ENCODE data around the gene FAM81A.

DNA sequence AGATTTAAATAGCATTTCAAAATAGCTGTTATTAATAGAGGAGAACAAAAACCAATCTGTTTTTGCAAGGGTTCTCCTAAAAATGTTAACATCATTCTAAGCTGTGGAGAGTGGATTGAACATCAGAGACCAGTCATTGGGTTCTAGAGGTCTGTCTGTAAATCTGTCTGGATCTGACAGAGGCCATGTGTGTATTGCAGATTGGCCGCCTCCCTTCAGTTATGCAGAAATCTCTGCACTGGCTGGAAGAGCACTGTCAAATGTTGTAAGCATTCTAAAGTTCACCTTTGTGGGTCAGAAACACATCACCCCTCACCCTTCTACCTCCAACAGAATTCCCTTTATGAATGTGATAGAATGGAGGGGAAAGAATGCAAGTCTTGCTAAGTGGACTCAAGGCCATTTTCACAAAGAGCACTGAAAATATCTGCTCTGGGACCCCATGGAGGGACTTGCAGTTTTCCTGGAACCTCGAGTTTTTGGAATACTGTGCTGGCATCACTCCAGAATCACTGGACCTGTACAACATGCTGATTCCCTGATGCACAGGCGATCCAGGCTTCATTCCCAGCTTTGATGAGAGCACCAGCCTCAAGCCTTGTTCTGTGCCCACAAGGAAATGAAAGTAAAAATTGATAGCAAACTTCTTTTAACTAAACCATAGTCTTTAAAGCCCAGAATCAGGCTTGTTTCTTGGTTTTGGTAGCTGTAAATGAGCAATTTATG lies 8.4 kb downstream of the FAM81A start:
- no peak for TF ChIP-seq EZH2 (IDR thresholded peaks at IDR 0.05; ENCODE audit: borderline replicate concordance, insufficient read depth, low read length, poor library complexity, severe bottlenecking)
- TF ChIP-seq, protein P1, sequence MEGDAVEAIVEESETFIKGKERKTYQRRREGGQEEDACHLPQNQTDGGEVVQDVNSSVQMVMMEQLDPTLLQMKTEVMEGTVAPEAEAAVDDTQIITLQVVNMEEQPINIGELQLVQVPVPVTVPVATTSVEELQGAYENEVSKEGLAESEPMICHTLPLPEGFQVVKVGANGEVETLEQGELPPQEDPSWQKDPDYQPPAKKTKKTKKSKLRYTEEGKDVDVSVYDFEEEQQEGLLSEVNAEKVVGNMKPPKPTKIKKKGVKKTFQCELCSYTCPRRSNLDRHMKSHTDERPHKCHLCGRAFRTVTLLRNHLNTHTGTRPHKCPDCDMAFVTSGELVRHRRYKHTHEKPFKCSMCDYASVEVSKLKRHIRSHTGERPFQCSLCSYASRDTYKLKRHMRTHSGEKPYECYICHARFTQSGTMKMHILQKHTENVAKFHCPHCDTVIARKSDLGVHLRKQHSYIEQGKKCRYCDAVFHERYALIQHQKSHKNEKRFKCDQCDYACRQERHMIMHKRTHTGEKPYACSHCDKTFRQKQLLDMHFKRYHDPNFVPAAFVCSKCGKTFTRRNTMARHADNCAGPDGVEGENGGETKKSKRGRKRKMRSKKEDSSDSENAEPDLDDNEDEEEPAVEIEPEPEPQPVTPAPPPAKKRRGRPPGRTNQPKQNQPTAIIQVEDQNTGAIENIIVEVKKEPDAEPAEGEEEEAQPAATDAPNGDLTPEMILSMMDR (IDR thresholded peaks at IDR 0.05; ENCODE audit: poor library complexity, severe bottlenecking): no peak
- no peak for TF ChIP-seq TAF1 (IDR thresholded peaks at IDR 0.05; ENCODE audit: low read depth)
- TF ChIP-seq EP300 (conservative IDR thresholded peaks at IDR 0.05; ENCODE audit: poor library complexity, severe bottlenecking): no peak
- TF ChIP-seq POLR2AphosphoS5 (IDR thresholded peaks at IDR 0.05): no peak
- TF ChIP-seq RAD21 (conservative IDR thresholded peaks at IDR 0.05): no peak
